Measurements from ENCODE around the gene ZNF839.

DNA sequence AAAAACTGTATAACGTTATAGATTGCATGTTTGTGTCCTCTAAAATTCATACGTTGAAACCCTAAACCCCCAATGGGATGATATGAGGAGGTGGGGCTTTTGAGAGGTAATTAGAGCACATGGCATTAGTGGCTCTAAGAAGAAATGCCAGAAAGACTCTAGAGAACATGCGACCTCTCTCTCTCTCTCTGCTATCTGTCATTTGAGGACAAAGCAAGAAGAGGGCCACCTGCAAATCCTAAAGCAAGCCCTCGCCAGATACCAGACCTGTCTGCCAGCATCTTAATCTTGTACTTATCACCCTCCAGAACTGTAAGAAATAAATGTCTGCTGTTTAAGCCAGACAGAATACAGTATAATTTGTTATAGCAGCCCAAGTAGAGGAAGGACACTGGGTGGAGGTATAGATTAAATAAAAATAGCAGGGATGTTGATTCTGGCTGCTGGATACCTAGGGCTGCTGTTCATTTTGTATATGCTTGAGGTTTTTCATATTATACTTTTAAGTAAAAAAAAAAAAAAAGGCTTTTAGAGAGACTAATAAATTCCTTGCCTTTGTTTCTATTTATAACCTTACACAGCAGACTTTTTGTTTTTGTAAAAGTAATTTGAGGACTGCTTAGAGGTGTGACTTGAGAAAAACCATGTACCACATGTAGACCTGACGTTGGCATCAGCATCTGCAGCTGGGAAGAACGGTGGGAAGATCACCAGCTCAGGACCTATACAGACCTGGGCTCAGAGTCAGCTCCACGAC, 41.5 kb upstream of the ZNF839 start:
- TF ChIP-seq, protein P1, sequence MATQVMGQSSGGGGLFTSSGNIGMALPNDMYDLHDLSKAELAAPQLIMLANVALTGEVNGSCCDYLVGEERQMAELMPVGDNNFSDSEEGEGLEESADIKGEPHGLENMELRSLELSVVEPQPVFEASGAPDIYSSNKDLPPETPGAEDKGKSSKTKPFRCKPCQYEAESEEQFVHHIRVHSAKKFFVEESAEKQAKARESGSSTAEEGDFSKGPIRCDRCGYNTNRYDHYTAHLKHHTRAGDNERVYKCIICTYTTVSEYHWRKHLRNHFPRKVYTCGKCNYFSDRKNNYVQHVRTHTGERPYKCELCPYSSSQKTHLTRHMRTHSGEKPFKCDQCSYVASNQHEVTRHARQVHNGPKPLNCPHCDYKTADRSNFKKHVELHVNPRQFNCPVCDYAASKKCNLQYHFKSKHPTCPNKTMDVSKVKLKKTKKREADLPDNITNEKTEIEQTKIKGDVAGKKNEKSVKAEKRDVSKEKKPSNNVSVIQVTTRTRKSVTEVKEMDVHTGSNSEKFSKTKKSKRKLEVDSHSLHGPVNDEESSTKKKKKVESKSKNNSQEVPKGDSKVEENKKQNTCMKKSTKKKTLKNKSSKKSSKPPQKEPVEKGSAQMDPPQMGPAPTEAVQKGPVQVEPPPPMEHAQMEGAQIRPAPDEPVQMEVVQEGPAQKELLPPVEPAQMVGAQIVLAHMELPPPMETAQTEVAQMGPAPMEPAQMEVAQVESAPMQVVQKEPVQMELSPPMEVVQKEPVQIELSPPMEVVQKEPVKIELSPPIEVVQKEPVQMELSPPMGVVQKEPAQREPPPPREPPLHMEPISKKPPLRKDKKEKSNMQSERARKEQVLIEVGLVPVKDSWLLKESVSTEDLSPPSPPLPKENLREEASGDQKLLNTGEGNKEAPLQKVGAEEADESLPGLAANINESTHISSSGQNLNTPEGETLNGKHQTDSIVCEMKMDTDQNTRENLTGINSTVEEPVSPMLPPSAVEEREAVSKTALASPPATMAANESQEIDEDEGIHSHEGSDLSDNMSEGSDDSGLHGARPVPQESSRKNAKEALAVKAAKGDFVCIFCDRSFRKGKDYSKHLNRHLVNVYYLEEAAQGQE (IDR thresholded peaks at IDR 0.05; ENCODE audit: insufficient read depth in 1 of 2, low read depth in 2 of 2, low read length in 1 of 2), result no peak
- TF ChIP-seq, protein P2, sequence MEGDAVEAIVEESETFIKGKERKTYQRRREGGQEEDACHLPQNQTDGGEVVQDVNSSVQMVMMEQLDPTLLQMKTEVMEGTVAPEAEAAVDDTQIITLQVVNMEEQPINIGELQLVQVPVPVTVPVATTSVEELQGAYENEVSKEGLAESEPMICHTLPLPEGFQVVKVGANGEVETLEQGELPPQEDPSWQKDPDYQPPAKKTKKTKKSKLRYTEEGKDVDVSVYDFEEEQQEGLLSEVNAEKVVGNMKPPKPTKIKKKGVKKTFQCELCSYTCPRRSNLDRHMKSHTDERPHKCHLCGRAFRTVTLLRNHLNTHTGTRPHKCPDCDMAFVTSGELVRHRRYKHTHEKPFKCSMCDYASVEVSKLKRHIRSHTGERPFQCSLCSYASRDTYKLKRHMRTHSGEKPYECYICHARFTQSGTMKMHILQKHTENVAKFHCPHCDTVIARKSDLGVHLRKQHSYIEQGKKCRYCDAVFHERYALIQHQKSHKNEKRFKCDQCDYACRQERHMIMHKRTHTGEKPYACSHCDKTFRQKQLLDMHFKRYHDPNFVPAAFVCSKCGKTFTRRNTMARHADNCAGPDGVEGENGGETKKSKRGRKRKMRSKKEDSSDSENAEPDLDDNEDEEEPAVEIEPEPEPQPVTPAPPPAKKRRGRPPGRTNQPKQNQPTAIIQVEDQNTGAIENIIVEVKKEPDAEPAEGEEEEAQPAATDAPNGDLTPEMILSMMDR (IDR thresholded peaks at IDR 0.05), result no peak
- TF ChIP-seq POLR2AphosphoS5 (IDR thresholded peaks at IDR 0.05; ENCODE audit: low read depth, low read length), result no peak

Data from Panc1 (cell line).